Stomach (tissue), 19 donors: Measurements from ENCODE around the gene FAM240B. TPM values are rescaled to one million over a fixed set of nuclear protein-coding genes. Genes with fewer than 3 reads are reported as not detected.

Experiments
- DNase-seq, 2 donors: peaks; one replicate each; pipeline versions ENCODE4 v3.0.0 to v3.0.0-alpha.2; 2013 to 2019
- H3K27ac ChIP-seq, 5 donors: fragments of 200-600 bp in 4 of 5; sonication (generic) in 4 of 5; one replicate each; pipeline ENCODE4 v1.5.1; 2013 to 2019; ENCODE audit warnings: mild to moderate bottlenecking in 1 of 5, moderate library complexity in 1 of 5
- H3K27me3 ChIP-seq, 3 donors: fragments of 200-600 bp; sonication (generic); one replicate each; pipeline ENCODE4 v1.5.1; 2017 to 2019; ENCODE audit warnings: mixed run types in 1 of 3
- H3K36me3 ChIP-seq, 4 donors: fragments of 200-600 bp; sonication (generic); 1 replicate in 3 of 4; 2 replicates in 1 of 4; pipeline ENCODE4 v1.5.1; 2016 to 2019
- H3K4me1 ChIP-seq, 4 donors: fragments of 200-600 bp; sonication (generic); one replicate each; pipeline ENCODE4 v1.5.1; 2016 to 2019
- H3K4me3 ChIP-seq, 4 donors: fragments of 200-600 bp; sonication (generic) in 3 of 4; one replicate each; pipeline ENCODE4 v1.5.1; 2016 to 2019; ENCODE audit warnings: mild to moderate bottlenecking in 1 of 4
- H3K9me3 ChIP-seq, 4 donors: fragments of 200-600 bp; sonication (generic); one replicate each; pipeline ENCODE4 v1.5.1; 2016 to 2019
- CTCF ChIP-seq, 7 experiments: fragments of 450-650 bp in 4 of 7; fragments of 200-600 bp in 3 of 7; sonication (generic) in 3 of 7; IDR thresholded peaks; one replicate each; pipeline ENCODE4 v1.5.1; 2016 to 2019; ENCODE audit warnings: antibody characterized with exemption in 7 of 7, control low read depth in 2 of 7, mild to moderate bottlenecking in 1 of 7
- EP300 ChIP-seq: sonication (generic); formaldehyde crosslinking; IDR thresholded peaks from one replicate; pipeline ENCODE4 v1.6.1; 2017; ENCODE audit warnings: antibody characterized with exemption
- POLR2A ChIP-seq, 4 donors: fragments of 450-650 bp; IDR thresholded peaks; one replicate each; pipeline ENCODE4 v1.6.1; 2016; ENCODE audit warnings: antibody characterized with exemption in 4 of 4, control low read depth in 2 of 4, mild to moderate bottlenecking in 1 of 4, moderate library complexity in 1 of 4
- POLR2AphosphoS5 ChIP-seq, 3 donors: sonication (generic); formaldehyde crosslinking; IDR thresholded peaks; one replicate each; pipeline ENCODE4 v1.6.1; 2016; ENCODE audit warnings: antibody characterized with exemption in 3 of 3
- WGBS, 5 donors: extraction: QIAGEN DNeasy Blood & Tissue Kit in 3 of 5; methylation state at CpG; one replicate each; pipeline versions ENCODE4 v1.1.5 to v1.1.7; 2013 to 2018; 5-methylcytosine and 5-hydroxymethylcytosine counted together
- intact Hi-C: fragments of 100-400 bp; cut with DNase I; formaldehyde crosslinking; loops from one replicate; pipeline ENCODE4 v1.15.1; 2023; ENCODE audit warnings: low total_unique reads
- long read RNA-seq, 10 donors: transcript quantifications; one replicate each; lab custom pipeline, GENCODE V29; 2026
- polyA plus RNA-seq, 3 donors: library from polyadenylated mRNA; stranded (reverse); fragments of 200-250 nt; gene quantifications; one replicate each; pipeline ENCODE4 v1.2.3, GENCODE V29; 2013
- total RNA-seq, 5 donors: library from RNA; depleted of rRNA; stranded (reverse); fragments of >200 nt; gene quantifications; one replicate each; pipeline versions ENCODE4 v1.1.0 to v1.2.3, GENCODE V29; 2014 to 2016
- donor health status: healthy with polysubstance abuse.
- donor health status: Bipolar disorder and iron deficiency.
- donor health status: healthy.

Gene FAM240B
- not detected for total RNA-seq
- not detected for polyA plus RNA-seq
- long read RNA-seq, donor 1 = 0 reads
- long read RNA-seq, donor 2 = 0 reads
- long read RNA-seq, donor 3 = 0 reads
- long read RNA-seq, donor 4 = 0 reads
- long read RNA-seq, donor 5 = 0 reads
- long read RNA-seq, donor 6 = 0 reads
- long read RNA-seq, donor 7 = 0 reads
- long read RNA-seq, donor 8 = 0 reads
- long read RNA-seq, donor 9 = 0 reads
- long read RNA-seq, donor 10 = 0 reads

- no peaks in the 10 kb centered on the region for H3K9me3 ChIP-seq
- TF ChIP-seq POLR2AphosphoS5 (IDR thresholded peaks at IDR 0.05) = no peak
- TF ChIP-seq POLR2A (IDR thresholded peaks at IDR 0.05) = no peak
- TF ChIP-seq CTCF (IDR thresholded peaks at IDR 0.05) = no peak
- no peak for TF ChIP-seq EP300
Observed at GRCh38 chr9:38720083-38720745, at the start of gene FAM240B. TSS of gene FAM240B (minus strand) at chr9:38720133. CDS start at chr9:38703999, 16,134 bp downstream.

GRCh38 chr9:38768351-38768761 is 48.4 kb upstream of the FAM240B start:
- intact Hi-C loops = no loop called here
- 84 to 90% (median 86%) methylated on average over 9 of the region's 9 CpGs for WGBS, 5 donors
- H3K27ac ChIP-seq = no peak overlapping the region
- no peaks in the 10 kb centered on the region for H3K4me1 ChIP-seq
- DNase-seq = no peak
- H3K27me3 ChIP-seq = no peaks in the 10 kb centered on the region
- H3K9me3 ChIP-seq = peaks cover 0 to 3% (median 0%) of the 10 kb centered on the region in 4 donors
- TF ChIP-seq POLR2A (IDR thresholded peaks at IDR 0.05) = no peak
- no peaks in the 10 kb centered on the region for H3K36me3 ChIP-seq
- H3K4me3 ChIP-seq = no peak overlapping the region

More at GRCh38 chr9:38720083-38720745, at the start of gene FAM240B:
- WGBS, 5 donors = 69 to 85% (median 80%) methylated on average over 7 of the region's 7 CpGs
- Histone ChIP-seq H3K27ac (no peak within 1 kb of the TSS), H3K4me3 (no peak within 1 kb of the TSS), H3K36me3 (no peaks in the 10 kb centered on the region), H3K27me3 (no peaks in the 10 kb centered on the region), H3K4me1 (no peaks in the 10 kb centered on the region)
- no peak for DNase-seq
- intact Hi-C loops = no loop called here

- TF ChIP-seq CTCF (IDR thresholded peaks at IDR 0.05) (no peak), EP300 (no peak), POLR2A (IDR thresholded peaks at IDR 0.05) (no peak), POLR2AphosphoS5 (IDR thresholded peaks at IDR 0.05) (no peak)
- no peaks in the 10 kb centered on the region for H3K4me1 ChIP-seq
- no peak overlapping the region for H3K27ac ChIP-seq
- no peaks in the 10 kb centered on the region for H3K36me3 ChIP-seq
- no peaks in the 10 kb centered on the region for H3K27me3 ChIP-seq
- WGBS, 5 donors = 59 to 75% (median 70%) methylated on average over 4 of the region's 4 CpGs
- H3K4me3 ChIP-seq = no peak overlapping the region
- no peaks in the 10 kb centered on the region for H3K9me3 ChIP-seq
- DNase-seq = no peak
- intact Hi-C loops = no loop called here
Observed at GRCh38 chr9:38765101-38765500, 45.2 kb upstream of the FAM240B start.

- H3K36me3 ChIP-seq = no peaks in the 10 kb centered on the region
- H3K27me3 ChIP-seq = no peaks in the 10 kb centered on the region
- intact Hi-C loops = no loop called here
- no peak for TF ChIP-seq EP300
- TF ChIP-seq CTCF (IDR thresholded peaks at IDR 0.05) = no peak
- no peak for TF ChIP-seq POLR2A (IDR thresholded peaks at IDR 0.05)
- no peak for TF ChIP-seq POLR2AphosphoS5 (IDR thresholded peaks at IDR 0.05)
- 58 to 76% (median 71%) methylated on average over 8 of the region's 8 CpGs for WGBS, 5 donors
- no peaks in the 10 kb centered on the region for H3K9me3 ChIP-seq
- no peak overlapping the region for H3K4me3 ChIP-seq
- H3K27ac ChIP-seq = no peak overlapping the region
- DNase-seq = peak in 1 of 2 donors; percentile 17
- no peaks in the 10 kb centered on the region for H3K4me1 ChIP-seq
Observed at GRCh38 chr9:38761999-38762398, 42.1 kb upstream of the FAM240B start.

- no peak overlapping the region for H3K27ac ChIP-seq
- H3K36me3 ChIP-seq = no peaks in the 10 kb centered on the region
- no peaks in the 10 kb centered on the region for H3K9me3 ChIP-seq
- TF ChIP-seq CTCF (IDR thresholded peaks at IDR 0.05) (no peak), EP300 (no peak), POLR2AphosphoS5 (IDR thresholded peaks at IDR 0.05) (no peak), POLR2A (IDR thresholded peaks at IDR 0.05) (no peak)
- intact Hi-C loops = no loop called here
- DNase-seq = no peak
- no peaks in the 10 kb centered on the region for H3K27me3 ChIP-seq
- H3K4me3 ChIP-seq = no peak overlapping the region
- 15 to 29% (median 29%) methylated on average over 3 of the region's 3 CpGs for WGBS, 5 donors
- no peaks in the 10 kb centered on the region for H3K4me1 ChIP-seq
Observed at GRCh38 chr9:38761339-38761738, 41.4 kb upstream of the FAM240B start.
